SHP77 treated with DMSO at 0.1 percent for 48 hours (cell line): ENCODE measurements around the gene FAM25G.
"Not testable (repeated sequence)": the region's sequence is repeated elsewhere in the genome, so short reads cannot be mapped to it uniquely, and the experiment has no call there.

Experiments
- DNase-seq: peaks from one replicate; lab custom pipeline; 2025; lab: John Stamatoyannopoulos, UW

The FAM25G gene

GRCh38 chr10:47491600-47491999 lies at the start of gene FAM25G:
Gene FAM25G, minus strand, starts transcription at chr10:47491700. Its CDS starts 26 bp downstream, at chr10:47491674.
- not testable (repeated sequence) for DNase-seq

GRCh38 chr10:47536430-47536829 lies 44.9 kb upstream of the FAM25G start:
- not testable (repeated sequence) for DNase-seq

DNA sequence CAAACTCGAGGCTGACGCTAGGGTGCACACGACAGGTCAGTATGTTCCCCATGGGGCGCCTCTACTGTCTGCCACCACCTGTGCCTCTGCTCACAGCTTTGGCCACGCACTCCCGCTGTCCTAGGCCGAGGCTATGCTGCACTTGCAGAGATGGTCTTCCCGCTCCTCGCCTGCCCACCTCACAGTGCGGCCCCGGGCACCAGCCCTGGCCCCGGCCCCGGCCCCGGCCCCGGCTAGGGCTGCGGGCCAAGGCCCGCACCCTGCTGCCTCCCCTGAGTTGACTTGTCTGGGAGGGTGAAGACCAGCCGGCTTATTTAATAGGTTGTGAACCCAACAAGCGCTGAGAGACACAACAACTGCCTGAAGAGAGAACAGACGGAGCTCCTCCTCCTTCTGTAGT lies 32.0 kb upstream of the FAM25G start, which contains the start of gene AGAP9:
AGAP9 (minus strand) TSS at position 164 of the 400 bp plus-strand sequence; CDS start at position 52, 112 bp downstream.
- DNase-seq, result not testable (repeated sequence)

GRCh38 chr10:47502313-47502712 lies 10.8 kb upstream of the FAM25G start:
- DNase-seq, result not testable (repeated sequence)

GRCh38 chr10:47494226-47494625 lies 2.7 kb upstream of the FAM25G start:
- not testable (repeated sequence) for DNase-seq

DNA sequence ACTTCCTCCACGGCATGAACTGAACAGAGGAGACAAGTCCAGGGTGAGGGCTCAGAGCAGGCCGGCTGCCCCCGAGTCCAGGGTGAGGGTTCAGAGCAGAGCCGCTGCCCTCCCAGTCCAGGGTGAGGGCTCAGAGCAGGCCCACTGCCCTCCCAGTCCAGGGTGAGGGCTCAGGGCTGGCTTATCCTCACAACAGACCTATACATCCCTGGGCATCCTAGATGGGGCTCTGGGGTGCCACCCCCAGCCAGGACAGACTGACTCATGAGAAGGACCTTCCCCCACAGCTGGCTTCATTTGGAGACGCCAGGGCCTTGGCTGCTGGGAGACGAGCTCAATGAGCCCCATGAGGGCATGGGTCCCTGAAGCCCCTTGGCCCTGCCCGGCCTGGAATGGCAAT lies 1.9 kb downstream of the FAM25G start:
- not testable (repeated sequence) for DNase-seq

GRCh38 chr10:47485943-47486342 lies 5.6 kb downstream of the FAM25G start:
- DNase-seq, result not testable (repeated sequence)

DNA sequence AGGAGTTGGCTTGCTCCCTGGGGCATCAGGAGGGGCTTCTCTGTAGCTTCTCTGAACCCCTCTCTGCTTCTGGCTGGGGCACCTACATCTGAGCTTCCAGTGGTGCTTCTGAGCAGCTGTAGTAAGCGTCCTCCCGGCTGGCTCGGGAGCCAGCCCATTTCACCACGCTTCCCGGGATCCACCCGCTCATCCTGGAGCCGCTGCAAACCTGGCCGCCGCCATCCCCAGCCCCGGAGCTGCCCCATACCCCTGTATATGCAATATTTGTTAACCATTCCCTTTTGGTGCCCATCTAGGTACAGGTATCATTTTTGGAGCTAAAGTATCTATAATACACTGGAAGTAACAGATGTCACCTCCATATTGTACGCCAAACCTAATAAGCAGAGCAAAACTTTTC lies 6.7 kb downstream of the FAM25G start:
- DNase-seq, result not testable (repeated sequence)

- not testable (repeated sequence) for DNase-seq
Measured at GRCh38 chr10:47483923-47484322, 7.6 kb downstream of the FAM25G start, which contains the start of gene ANXA8. Gene ANXA8, minus strand, starts transcription at chr10:47484115. Its CDS starts 182 bp downstream, at chr10:47483933.

DNA sequence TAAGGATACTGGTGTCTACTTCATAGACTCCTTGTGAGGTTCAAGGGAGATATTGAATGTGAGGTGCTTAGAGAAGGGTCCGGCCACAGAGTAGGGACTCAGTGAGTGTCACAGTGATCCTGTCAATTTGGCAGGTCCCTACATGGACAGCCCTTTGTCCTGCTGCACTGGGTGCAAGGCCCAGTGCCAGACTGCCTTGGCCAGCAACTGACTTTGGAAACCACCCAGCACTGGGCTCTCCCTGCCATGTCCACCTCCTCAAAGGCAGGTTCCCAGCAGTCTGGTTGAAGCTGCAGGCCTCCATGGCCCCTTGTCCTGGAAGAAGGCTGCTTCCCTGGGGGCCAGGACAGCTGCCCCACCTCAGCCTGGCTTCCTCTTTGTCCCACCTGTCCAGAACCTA lies 9.1 kb downstream of the FAM25G start:
- DNase-seq, result not testable (repeated sequence)

DNA sequence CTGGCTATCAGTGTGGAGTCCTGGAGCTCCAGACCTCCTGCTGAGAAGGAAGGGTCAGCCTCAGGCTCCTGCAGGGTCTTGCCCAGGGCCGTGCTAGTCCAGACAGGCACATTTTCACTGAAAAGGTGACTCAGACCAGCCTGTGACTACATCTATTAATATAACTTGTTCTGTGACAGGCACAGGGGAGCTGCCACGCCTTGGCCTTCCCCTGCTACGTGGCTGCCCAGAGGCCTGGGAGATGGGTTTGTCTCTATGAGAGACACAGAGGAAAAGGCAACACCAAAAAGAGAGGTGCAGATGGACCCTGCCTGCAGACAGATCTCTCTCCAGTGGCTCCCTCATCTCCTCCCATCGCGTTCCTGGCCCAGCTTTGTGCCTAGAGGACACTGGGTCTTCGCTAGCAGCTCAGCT lies 9.7 kb downstream of the FAM25G start:
- not testable (repeated sequence) for DNase-seq

- not testable (repeated sequence) for DNase-seq
Measured at GRCh38 chr10:47481182-47481766, 10.2 kb downstream of the FAM25G start.

GRCh38 chr10:47480133-47480532 lies 11.4 kb downstream of the FAM25G start:
- DNase-seq, result not testable (repeated sequence)

- DNase-seq, result not testable (repeated sequence)
Measured at GRCh38 chr10:47478114-47478513, 13.4 kb downstream of the FAM25G start.

GRCh38 chr10:47477078-47477477 lies 14.4 kb downstream of the FAM25G start:
- DNase-seq, result not testable (repeated sequence)

- DNase-seq, result not testable (repeated sequence)
Measured at GRCh38 chr10:47475101-47475500, 16.4 kb downstream of the FAM25G start.

DNA sequence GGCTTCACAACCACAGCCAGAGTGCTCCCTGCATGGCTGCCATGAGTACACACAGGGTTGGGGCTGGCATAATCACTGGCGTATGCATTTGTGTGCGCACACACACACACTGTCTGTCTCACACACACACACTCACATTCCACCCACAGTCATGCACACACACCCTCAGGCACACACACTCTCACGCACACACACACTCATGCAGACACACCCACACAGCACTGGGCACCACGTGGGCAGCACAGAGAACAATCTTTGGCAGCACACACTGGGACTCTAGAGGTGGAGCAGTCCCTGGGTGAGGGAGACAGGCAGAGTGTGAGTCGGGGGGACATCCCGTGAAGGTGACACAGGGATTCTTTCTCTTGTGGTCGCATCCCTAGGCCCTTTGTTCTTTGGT lies 18.0 kb downstream of the FAM25G start:
- DNase-seq, result not testable (repeated sequence)

DNA sequence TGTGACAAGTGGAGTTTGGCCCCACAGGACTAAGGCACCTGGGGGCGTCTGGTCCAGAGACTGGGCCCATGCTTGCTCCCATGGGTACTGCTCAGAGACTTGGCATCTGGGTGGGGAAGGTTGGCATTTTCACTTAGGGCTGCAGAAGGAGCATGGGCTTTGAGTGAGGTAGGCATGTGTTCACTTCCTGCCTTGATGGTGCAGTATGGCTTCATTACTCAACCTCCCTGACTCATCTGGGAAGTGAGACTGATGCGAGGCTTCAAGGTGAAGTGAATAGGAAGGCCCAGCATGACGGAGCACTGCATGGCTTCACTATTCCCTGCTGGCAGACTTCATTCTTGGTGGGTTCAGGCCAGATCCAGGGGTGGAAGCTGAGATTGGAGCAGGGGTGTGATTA lies 18.9 kb downstream of the FAM25G start:
- not testable (repeated sequence) for DNase-seq

DNA sequence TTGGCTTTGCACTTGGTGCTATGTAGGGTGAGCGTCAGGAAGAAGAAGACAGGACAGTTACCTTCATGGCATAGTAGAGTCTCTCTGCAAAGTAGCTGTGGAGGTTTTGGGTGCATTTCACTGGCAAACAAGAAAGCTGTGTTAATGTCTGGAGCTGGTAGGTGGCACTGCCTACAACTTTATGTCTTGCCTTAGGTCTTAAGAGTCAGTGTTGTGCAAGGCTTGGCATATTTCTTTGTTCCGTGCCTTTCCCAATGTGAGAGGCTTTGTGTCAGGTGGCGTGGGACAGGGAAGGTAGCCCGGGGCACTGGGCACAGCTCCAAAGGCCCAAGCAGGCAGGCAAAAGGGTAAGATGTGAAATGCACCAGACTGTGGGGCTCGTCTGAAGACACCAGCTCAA lies 19.4 kb downstream of the FAM25G start:
- not testable (repeated sequence) for DNase-seq

DNA sequence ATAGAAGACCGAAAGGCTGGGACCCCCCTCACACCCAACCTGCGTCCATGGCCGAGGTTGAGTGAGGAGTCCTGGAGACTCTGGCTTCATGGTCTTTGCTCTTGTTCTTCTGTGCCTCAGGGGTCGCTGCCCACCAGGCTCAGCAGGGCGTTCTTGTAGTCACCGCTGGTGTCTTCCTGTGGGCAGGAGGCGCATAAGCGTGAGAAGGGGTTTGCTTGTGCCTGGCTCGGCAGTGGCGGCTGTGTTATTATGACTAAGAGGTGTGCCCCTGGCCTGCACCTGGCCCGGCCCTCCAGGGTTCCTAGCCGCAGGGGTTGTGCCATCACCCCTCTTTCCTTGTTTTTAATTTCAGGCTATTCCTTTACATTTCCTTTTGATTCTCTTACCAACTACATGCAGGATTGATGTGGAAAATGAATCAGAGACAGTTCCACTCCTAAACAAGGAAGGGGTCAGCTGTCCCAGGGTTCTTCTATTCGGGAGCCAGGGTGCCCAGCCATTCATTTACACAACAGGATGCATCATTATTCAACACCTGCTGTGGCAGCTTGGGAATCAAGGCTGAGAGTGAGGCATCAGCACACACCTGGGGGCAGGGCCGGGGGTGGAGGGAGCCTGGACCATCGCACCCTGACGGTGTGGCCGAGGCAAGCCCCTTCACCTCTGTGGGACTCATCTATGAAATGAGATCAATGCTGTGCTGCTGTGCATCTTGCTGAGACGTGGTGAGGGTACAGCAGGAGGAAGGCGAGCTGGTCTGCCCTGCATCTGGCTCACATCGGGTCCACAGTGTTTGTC lies 22.6 kb downstream of the FAM25G start:
- DNase-seq, result not testable (repeated sequence)

GRCh38 chr10:47467957-47468356 lies 23.5 kb downstream of the FAM25G start:
- not testable (repeated sequence) for DNase-seq

DNA sequence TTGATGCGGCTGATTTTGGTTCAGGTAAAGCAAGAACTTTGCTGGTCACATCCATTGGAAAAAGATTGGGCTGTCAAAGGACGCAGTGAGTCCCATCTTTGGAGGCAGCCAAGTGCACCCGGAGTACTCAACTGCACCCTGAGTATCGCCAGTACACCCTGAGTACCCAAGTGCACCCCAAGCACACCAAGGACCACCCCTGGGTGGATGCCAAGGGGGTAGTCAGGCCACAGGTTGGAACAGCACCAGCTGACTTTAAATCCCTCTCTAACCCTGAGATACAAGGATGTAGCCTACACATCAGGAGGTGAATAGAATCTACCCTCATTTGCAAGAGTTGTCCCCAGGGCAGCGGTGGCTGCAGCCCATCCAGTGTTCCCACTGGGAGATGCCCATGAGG lies 24.0 kb downstream of the FAM25G start:
- DNase-seq, result not testable (repeated sequence)
